GM23248 (cell line): ENCODE results near the gene SLC7A9. TPM values are rescaled to one million over a fixed set of nuclear protein-coding genes. Genes with fewer than 3 reads are reported as not detected.
"Not testable (repeated sequence)": the region's sequence is repeated elsewhere in the genome, so short reads cannot be mapped to it uniquely, and the experiment has no call there.

Source experiments
- DNase-seq: peaks from one replicate; pipeline ENCODE4 v3.0.0-alpha.2; 2015
- H2AFZ ChIP-seq: fragments of 200-600 bp; sonication (generic); 2 replicates; pipeline ENCODE4 v1.6.1; 2016; ENCODE audit warnings: antibody characterized with exemption
- H3F3A ChIP-seq: fragments of 200-600 bp; sonication (generic); 2 replicates; pipeline ENCODE4 v1.6.1; 2016; ENCODE audit warnings: mild to moderate bottlenecking, antibody characterized with exemption, mixed run types; ENCODE audit not compliant: insufficient read depth
- H3K27ac ChIP-seq: fragments of 200-600 bp; sonication (generic); 2 replicates; pipeline ENCODE4 v1.5.1; 2016; ENCODE audit warnings: mild to moderate bottlenecking
- H3K27me3 ChIP-seq: fragments of 200-600 bp; sonication (generic); replicated peaks from 2 replicates; pipeline ENCODE4 v1.6.1; 2016; ENCODE audit warnings: mild to moderate bottlenecking; ENCODE audit not compliant: insufficient read depth
- H3K36me3 ChIP-seq: fragments of 200-600 bp; sonication (generic); 2 replicates; pipeline ENCODE4 v1.6.1; 2016; ENCODE audit warnings: low read depth, mild to moderate bottlenecking
- H3K4me1 ChIP-seq: fragments of 200-600 bp; sonication (generic); 2 replicates; pipeline ENCODE4 v1.6.1; 2016; ENCODE audit warnings: mild to moderate bottlenecking; ENCODE audit not compliant: insufficient read depth
- H3K4me2 ChIP-seq: fragments of 200-600 bp; sonication (generic); one replicate; pipeline ENCODE4 v1.6.1; 2016; ENCODE audit warnings: mild to moderate bottlenecking; ENCODE audit not compliant: unreplicated experiment
- H3K4me3 ChIP-seq: fragments of 200-600 bp; sonication (generic); 2 replicates; pipeline ENCODE4 v1.5.1; 2016; ENCODE audit warnings: mild to moderate bottlenecking
- H3K79me2 ChIP-seq: fragments of 200-600 bp; sonication (generic); 2 replicates; pipeline ENCODE4 v1.6.1; 2016; ENCODE audit warnings: mild to moderate bottlenecking; ENCODE audit not compliant: insufficient read depth
- H3K9ac ChIP-seq: fragments of 200-600 bp; sonication (generic); 2 replicates; pipeline ENCODE4 v1.6.1; 2016; ENCODE audit warnings: mild to moderate bottlenecking
- H3K9me2 ChIP-seq: fragments of 200-600 bp; sonication (generic); 2 replicates; pipeline ENCODE4 v1.6.1; 2016; ENCODE audit warnings: mixed run types, mild to moderate bottlenecking, moderate library complexity; ENCODE audit not compliant: insufficient read depth
- H3K9me3 ChIP-seq: fragments of 200-600 bp; sonication (generic); one replicate; pipeline ENCODE4 v1.6.1; 2017; ENCODE audit warnings: low read depth
- H4K20me1 ChIP-seq: fragments of 200-600 bp; sonication (generic); 2 replicates; pipeline ENCODE4 v1.6.0; 2016; ENCODE audit not compliant: insufficient read depth
- EZH2 ChIP-seq: fragments of 200-600 bp; sonication (generic); IDR thresholded peaks from 2 replicates; pipeline ENCODE4 v1.6.1; 2018; ENCODE audit warnings: antibody characterized with exemption, mild to moderate bottlenecking; ENCODE audit not compliant: insufficient read depth, poor library complexity, severe bottlenecking
- EZH2phosphoT487 ChIP-seq: fragments of 200-600 bp; sonication (generic); IDR thresholded peaks from 2 replicates; pipeline ENCODE4 v1.6.1; 2018; ENCODE audit warnings: antibody characterized with exemption, moderate library complexity, mild to moderate bottlenecking, low read depth; ENCODE audit not compliant: insufficient read depth
- WGBS, 2 experiments: methylation state at CpG; one replicate each; pipeline ENCODE4 v1.1.6; 2015 to 2017; ENCODE audit warnings: low lambda C conversion rate in 2 of 2, low coverage in 1 of 2; ENCODE audit errors: missing lambda C conversion rate in 2 of 2; 5-methylcytosine and 5-hydroxymethylcytosine counted together
- in situ Hi-C: fragments of 300-500 bp; cut with MboI; formaldehyde crosslinking; loops from 2 replicates; pipeline ENCODE4 v1.15.0; 2020
- polyA plus RNA-seq: library from polyadenylated mRNA; unstranded; fragments of >200 nt; fragmentation: Nextera tagmentation; extraction: Ambion mirVana; gene quantifications from 2 replicates; pipeline ENCODE4 v1.2.1, GENCODE V29; 2016
- total RNA-seq: library from RNA; depleted of rRNA; stranded (reverse); fragments of >200 nt; shearing (Covaris generic); gene quantifications from 2 replicates; pipeline ENCODE4 v1.2.3, GENCODE V29; 2014

Gene SLC7A9
- total and polyA plus RNA-seq, 2 experiments from 2014 or later: not detected

DNA sequence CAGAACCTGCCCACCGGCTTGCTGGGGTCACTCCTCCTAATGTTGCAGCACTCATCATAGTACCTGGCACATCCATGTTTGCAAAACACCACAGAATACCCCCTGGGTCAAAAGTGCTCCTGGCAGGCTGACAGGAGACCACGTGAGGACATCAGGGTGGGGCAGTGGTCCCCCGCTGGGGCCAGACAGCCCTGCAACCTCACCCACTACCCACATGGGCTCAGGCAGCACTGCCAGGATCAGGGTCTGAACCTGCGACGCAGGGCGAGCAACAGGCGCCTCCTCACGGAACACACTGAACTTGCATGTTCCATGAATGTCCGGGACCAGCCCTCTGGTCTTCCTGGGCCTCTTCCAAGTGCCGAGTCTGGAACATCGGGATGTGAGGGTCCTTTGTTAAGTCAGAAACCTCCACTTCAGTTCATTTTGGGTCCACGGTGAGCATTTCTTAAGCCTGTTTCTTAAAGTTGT, 1.4 kb upstream of the SLC7A9 start:
- Histone ChIP-seq H3K79me2 (no peaks in the 10 kb centered on the region), H3F3A (no peaks in the 10 kb centered on the region), H3K9ac (no peak overlapping the region), H3K4me3 (no peak overlapping the region), H3K27ac (no peak overlapping the region), H3K9me3 (no peaks in the 10 kb centered on the region), H3K4me1 (no peaks in the 10 kb centered on the region), H4K20me1 (no peaks in the 10 kb centered on the region), H3K36me3 (no peaks in the 10 kb centered on the region), H3K4me2 (no peak overlapping the region), H2AFZ (no peak overlapping the region), H3K9me2 (no peaks in the 10 kb centered on the region), H3K27me3 (no peaks in the 10 kb centered on the region)
- no peak for DNase-seq
- 60 to 61% methylated on average over 12 of the region's 12 CpGs for WGBS, 2 experiments
- no peak for TF ChIP-seq EZH2phosphoT487
- no peak for TF ChIP-seq EZH2
- in situ Hi-C loops: no loop called here

DNA sequence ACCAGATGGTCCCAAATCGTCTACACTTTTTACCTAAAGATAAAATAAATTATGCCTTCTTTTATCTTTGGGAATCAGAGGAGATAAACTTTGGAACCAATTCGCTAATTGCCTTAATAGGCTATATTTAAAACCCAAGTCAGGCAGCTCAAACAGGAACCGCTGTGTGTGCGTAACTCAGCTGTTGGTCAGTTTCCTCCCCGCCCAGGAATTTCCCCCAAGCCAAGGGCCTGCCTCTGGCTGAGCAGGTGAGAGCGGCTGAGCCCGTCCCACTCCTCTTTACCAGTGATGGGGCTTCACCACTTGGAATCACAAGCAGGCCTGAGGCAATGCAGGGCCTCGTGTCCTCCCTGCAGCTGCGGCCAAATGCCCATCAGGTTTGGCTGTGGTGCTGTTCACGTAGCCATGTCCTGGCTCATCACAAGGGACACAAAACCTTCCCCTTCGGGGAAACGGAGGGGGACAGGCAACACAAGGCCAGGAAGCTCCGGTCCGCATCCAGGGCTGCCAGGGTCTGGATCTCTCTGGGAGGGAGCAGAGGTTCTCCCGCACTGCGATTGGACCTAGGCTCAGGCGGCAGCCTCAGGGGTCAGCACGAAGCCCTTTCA, 503 bp upstream of the SLC7A9 start:
- H3F3A ChIP-seq: no peaks in the 10 kb centered on the region
- no peak for TF ChIP-seq EZH2phosphoT487
- TF ChIP-seq EZH2: no peak
- H2AFZ ChIP-seq: no peak overlapping the region
- H3K4me2 ChIP-seq: no peak overlapping the region
- H3K4me1 ChIP-seq: no peaks in the 10 kb centered on the region
- no peak overlapping the region for H3K4me3 ChIP-seq
- H3K9ac ChIP-seq: no peak overlapping the region
- no peaks in the 10 kb centered on the region for H3K9me3 ChIP-seq
- no peaks in the 10 kb centered on the region for H3K79me2 ChIP-seq
- no peak overlapping the region for H3K27ac ChIP-seq
- no peaks in the 10 kb centered on the region for H3K36me3 ChIP-seq
- DNase-seq: no peak
- H3K9me2 ChIP-seq: no peaks in the 10 kb centered on the region
- in situ Hi-C loops: no loop called here
- 60 to 62% methylated on average over 18 of the region's 18 CpGs for WGBS, 2 experiments
- no peaks in the 10 kb centered on the region for H3K27me3 ChIP-seq
- H4K20me1 ChIP-seq: no peaks in the 10 kb centered on the region

DNA sequence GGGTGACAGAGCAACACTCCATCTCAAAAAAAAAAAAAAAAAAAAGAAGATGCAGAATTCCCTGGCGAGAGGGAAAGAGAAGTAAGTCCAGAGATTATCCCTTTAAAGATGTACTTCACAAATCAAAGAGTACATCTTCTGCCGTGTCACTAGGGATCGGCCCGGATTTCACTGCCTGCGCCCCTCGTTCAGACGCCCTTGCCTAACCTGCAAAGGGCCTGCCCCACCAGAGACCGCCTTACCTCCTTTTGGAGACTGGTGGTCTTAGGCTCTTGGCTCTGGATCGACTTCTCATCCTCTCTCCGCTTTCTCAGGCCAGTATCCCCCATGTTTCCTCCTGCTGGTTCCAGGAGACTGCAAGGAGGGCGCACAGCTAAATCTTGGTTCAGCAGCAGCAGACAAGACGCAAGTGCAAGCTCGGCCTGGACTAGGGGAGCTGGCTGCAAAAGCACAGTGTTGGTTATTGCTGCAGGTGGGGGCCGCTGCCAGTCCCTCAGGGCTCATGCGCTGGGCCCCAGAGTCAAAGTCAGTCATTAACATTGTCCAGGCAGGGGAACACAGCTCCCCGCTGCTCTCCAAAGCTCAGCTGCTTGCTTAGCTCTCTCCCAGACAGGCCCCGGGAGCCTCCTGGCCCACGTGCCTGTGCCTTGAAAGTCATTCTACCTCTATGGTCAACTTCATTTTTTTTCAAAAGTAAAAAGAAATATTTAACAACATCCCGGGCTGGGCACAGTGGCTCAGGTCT, 1.2 kb downstream of the SLC7A9 start:
- Histone ChIP-seq H3K4me1 (no peaks in the 10 kb centered on the region), H3K9me2 (no peaks in the 10 kb centered on the region), H3K4me2 (no peak overlapping the region), H3K27me3 (no peaks in the 10 kb centered on the region), H2AFZ (no peak overlapping the region), H3K4me3 (no peak overlapping the region), H3K79me2 (no peaks in the 10 kb centered on the region), H3K9ac (no peak overlapping the region), H4K20me1 (no peaks in the 10 kb centered on the region), H3F3A (no peaks in the 10 kb centered on the region), H3K27ac (no peak overlapping the region), H3K9me3 (no peaks in the 10 kb centered on the region), H3K36me3 (no peaks in the 10 kb centered on the region)
- TF ChIP-seq EZH2: no peak
- no peak for TF ChIP-seq EZH2phosphoT487
- in situ Hi-C loops: no loop called here
- DNase-seq: no peak
- 66 to 78% methylated on average over 19 of the region's 19 CpGs for WGBS, 2 experiments

DNA sequence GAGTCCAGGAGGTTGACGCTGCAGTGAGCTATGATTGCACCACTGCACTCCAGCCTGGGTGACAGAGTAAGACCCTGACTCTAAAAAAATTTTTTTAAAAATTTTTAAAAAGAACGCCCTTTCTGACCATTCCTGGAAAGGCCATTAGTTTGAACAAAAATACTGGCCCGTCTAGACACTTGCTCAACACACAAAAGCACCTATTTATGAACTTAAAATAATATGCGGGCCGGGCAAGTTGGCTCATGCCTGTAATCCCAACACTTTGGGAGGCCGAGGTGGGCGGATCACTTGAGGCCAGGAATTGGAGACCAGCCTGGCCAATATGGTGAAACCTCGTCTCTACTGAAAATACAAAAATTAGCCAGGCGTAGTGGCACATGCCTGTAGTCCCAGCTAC, 2.1 kb downstream of the SLC7A9 start:
- H4K20me1 ChIP-seq, H3K27ac ChIP-seq, H3K27me3 ChIP-seq, H3K9me3 ChIP-seq, H3K4me1 ChIP-seq, H3K4me2 ChIP-seq, H3K79me2 ChIP-seq, H3K9ac ChIP-seq, H2AFZ ChIP-seq, DNase-seq, in situ Hi-C loops, H3K9me2 ChIP-seq, H3F3A ChIP-seq, H3K36me3 ChIP-seq, H3K4me3 ChIP-seq: not testable (repeated sequence)
- WGBS, 2 experiments: 62 to 63% methylated on average over 9 of the region's 9 CpGs
